DMS153 (cell line): ENCODE measurements around the gene TUFT1.
"Not testable (repeated sequence)": the region's sequence is repeated elsewhere in the genome, so short reads cannot be mapped to it uniquely, and the experiment has no call there.

Experiments used
- DNase-seq: peaks from one replicate; lab custom pipeline; 2025; lab: John Stamatoyannopoulos, UW

TUFT1 gene

GRCh38 chr1:151512801-151513625 lies 27.1 kb upstream of the TUFT1 start:
- peak; percentile 49 for DNase-seq

DNA sequence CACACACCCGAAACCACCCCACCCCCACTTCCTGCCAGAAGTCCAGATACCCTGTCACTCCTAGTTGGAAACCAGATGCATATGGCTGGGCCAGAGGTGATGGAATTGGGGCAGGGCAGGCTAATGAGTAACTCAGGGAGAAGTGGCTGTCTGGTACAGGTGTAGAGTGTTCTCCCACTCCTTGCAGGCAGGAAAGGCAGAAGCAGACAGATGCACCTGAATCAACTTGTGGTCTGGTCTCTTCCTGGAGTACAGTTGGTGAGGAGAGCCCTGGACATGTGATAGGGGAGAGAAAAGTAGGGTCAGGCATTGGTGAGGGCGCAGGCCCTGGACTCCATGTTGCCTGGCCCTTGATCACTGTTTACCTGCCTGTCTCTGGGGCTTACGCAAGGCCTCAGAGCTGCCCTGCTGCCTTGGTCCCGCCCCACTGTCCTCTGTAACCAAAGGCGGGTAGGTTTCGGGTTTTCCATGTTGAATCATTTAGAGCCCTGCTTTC lies 26.4 kb upstream of the TUFT1 start:
- DNase-seq = peak; percentile 63

DNA sequence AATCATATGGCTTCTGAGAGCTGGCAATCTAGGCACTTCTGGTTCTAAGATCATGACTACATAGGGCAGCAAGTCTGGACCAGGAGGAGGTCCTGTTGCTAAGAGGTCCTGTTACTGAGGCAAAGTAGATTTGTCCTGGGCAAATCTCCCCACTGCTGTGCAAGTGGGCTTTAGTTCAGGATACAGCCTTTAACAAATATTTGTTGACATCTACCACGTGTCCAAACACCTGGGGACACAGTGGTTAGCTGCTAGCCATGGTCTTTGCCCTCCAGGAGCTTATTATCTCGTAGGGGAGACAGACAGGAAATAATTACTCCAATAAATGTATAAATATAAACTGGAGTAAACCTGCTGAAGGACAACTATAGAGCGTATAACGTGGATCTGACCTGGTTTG lies 25.7 kb upstream of the TUFT1 start:
- DNase-seq = no peak

GRCh38 chr1:151515265-151515664 lies 24.8 kb upstream of the TUFT1 start:
- no peak for DNase-seq

GRCh38 chr1:151516031-151516511 lies 24.0 kb upstream of the TUFT1 start:
- DNase-seq = no peak

DNA sequence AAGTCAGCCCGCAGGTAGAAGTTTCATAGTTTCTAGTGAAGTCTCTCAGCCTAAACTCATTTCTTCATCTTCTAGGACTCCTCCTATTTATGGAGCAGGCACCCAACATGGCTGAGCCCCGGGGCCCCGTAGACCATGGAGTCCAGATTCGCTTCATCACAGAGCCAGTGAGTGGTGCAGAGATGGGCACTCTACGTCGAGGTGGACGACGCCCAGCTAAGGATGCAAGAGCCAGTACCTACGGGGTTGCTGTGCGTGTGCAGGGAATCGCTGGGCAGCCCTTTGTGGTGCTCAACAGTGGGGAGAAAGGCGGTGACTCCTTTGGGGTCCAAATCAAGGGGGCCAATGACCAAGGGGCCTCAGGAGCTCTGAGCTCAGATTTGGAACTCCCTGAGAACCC lies 21.7 kb upstream of the TUFT1 start:
- DNase-seq = no peak

GRCh38 chr1:151518936-151519335 lies 21.2 kb upstream of the TUFT1 start:
- no peak for DNase-seq

- no peak for DNase-seq
Observed at GRCh38 chr1:151519667-151520066, 20.4 kb upstream of the TUFT1 start.

DNA sequence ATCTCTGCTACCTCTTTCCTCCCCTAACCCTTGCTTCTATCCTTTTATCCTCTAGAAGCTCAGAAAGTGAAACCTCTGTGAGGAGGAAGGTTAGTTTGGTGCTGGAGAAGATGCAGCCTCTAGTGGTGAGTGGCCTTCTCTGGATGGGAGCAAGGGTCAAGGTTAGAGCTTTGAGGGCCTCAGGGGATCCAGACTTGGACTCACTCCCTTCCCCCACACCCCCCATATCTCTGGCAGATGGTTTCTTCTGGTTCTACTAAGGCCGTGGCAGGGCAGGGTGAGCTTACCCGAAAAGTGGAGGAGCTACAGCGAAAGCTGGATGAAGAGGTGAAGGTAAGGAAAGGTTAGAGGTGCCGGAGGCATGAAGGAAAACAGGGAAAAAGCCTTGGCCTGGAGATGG lies 19.8 kb upstream of the TUFT1 start:
- no peak for DNase-seq

DNA sequence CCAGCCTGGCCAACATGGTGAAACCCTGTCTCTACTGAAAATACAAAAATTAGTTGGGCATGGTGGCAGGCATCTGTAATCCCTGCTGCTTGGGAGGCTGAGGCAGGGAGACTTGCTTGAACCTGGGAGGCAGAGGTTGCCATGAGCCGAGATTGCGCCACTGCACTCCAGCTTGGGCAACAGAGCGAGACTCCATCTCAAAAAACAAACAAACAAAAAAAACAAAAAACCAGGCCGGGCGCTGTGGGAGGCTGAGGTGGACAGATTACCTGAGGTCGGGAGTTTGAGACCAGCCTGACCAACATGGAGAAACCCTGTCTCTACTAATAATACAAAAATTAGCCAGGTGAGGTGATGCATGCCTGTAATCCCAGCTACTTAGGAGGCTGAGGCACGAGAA lies 17.7 kb upstream of the TUFT1 start:
- not testable (repeated sequence) for DNase-seq

DNA sequence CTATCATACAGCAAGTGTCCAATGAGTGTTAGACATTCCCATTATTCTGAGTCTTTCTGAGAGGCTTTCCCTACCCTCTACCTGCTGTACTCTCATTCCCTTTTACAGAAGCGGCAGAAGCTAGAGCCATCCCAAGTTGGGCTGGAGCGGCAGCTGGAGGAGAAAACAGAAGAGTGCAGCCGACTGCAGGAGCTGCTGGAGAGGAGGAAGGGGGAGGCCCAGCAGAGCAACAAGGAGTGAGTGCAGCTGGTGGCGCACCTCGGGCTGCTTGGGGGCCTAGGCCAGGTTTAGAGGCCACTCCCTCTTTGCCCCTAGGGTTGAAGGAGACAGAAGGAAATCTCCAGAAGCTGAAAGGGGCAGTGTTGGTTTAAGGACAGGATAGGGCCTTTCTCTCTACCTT lies 16.8 kb upstream of the TUFT1 start:
- DNase-seq = no peak

DNA sequence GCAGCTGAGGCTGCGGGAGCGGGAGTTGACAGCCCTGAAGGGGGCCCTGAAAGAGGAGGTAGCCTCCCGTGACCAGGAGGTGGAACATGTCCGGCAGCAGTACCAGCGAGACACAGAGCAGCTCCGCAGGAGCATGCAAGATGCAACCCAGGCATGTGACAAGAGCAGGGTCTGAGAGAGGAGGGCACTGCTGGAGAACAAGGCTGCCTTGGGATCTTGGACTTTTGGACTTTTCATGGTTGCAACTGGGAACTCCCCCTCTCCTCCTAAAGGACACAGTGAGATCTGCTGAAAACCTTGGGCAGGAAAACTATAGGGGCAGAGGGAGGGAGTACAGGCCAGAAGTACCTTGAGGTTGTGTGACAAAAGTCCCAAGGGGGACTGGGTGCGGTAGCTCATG lies 15.4 kb upstream of the TUFT1 start:
- no peak for DNase-seq

- DNase-seq = no peak
Observed at GRCh38 chr1:151526735-151527525, 13.2 kb upstream of the TUFT1 start.

- no peak for DNase-seq
Observed at GRCh38 chr1:151529211-151529702, 10.9 kb upstream of the TUFT1 start.

GRCh38 chr1:151529781-151530180 lies 10.3 kb upstream of the TUFT1 start:
- DNase-seq = no peak

- DNase-seq = no peak
Observed at GRCh38 chr1:151530461-151530860, 9.6 kb upstream of the TUFT1 start.

DNA sequence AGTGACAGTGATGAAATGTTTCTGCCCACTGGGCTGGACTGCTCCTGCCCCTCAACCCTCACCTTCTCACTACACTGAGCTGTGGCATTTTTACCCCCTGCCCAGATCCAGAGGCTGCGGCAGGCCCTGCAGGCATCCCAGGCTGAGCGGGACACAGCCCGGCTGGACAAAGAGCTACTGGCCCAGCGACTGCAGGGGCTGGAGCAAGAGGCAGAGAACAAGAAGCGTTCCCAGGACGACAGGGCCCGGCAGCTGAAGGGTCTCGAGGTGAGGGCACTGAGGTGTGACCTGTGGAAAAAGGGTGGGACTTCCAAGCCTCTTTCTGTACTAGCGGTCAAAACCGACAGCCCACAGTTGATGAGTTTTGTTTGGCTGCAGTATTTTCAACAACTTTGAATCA lies 6.2 kb upstream of the TUFT1 start:
- DNase-seq = no peak

DNA sequence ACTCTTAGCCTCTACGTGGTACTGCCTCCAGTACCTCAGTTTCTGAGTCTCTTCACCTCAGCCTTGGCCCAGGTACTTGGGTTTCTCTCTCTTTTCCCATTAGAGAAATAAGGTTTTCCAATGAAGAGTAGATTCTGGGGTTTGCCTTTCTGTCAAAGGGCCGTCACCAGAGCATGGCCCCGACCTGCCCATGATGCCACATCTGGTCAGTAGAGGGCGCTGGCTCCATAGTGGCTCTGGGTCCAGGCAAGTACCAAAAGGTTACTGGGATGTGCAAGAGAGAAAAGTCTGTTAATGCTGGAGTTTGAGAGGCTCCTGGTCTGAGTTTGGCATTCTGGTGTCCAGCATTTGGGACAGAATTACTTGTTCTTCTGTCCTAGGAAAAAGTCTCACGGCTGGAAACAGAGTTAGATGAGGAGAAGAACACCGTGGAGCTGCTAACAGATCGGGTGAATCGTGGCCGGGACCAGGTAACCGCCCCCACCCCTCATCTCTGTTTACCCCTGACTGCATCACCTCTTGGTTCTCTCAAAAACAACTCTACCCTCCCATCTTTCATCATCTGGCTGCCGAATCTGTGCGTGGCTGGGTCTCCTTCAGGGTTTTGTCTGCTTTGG lies 5.3 kb upstream of the TUFT1 start:
- peak; percentile 38 for DNase-seq

DNA sequence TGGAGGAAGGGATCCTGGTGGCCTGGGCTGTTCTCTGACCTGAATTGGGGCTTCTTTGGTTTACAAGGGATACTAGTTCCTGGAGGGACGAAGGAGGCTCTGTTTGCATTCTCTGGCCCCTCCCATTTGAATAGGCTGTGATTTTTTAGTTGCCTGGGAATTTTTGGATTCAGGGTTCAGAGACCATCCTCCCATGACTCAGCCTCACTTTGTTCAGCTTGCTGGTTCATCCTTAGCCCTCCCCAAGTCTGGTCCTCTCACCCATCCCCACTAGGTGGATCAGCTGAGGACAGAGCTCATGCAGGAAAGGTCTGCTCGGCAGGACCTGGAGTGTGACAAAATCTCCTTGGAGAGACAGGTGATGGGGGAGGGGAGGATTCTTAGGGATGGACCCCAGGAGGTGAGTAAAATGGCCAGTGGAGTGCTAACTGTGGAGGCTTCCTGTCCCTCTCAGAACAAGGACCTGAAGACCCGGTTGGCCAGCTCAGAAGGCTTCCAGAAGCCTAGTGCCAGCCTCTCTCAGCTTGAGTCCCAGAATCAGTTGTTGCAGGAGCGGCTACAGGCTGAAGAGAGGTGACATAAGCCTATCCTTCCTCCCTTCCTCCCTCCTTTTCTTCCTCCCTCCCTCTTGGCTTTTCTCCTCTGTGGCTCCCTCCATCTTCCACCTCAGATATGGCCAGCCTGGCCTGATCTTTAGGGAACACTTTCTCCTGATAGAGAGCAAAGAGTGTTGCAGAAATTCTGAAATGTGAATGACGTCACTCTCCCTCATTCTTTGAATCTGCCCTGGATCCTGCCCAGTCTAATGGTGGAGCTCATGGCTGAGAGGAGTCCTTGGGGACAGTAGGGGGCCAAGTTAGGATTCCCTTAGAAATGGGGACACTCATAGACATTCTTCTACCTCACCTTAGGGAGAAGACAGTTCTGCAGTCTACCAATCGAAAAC lies 4.5 kb upstream of the TUFT1 start:
- DNase-seq = no peak

DNA sequence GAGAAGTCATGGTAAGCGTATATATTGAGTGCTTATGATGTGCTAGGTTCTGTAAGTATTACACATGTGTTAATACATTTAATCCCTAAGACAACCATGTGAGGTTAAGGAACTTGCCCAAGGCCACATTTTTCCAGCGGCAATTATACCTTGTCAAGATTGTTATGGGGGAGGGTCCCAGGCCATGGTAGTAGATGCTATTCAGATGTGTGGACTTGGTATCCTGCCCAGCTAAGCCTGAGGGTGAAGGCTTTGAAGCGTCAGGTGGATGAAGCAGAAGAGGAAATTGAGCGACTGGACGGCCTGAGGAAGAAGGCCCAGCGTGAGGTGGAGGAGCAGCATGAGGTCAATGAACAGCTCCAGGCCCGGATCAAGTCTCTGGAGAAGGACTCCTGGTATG lies 3.6 kb upstream of the TUFT1 start:
- no peak for DNase-seq

- DNase-seq = no peak
Observed at GRCh38 chr1:151537112-151537511, 3.0 kb upstream of the TUFT1 start.
